NCI-H2227 treated with DMSO at 0.1 percent for 48 hours (cell line): ENCODE data around the gene DTNB.
A peak's percentile ranks its signal among the peaks of the same experiment; 100 is the strongest.

Experiments used
- DNase-seq: peaks from one replicate; lab custom pipeline; 2025; lab: John Stamatoyannopoulos, UW

DTNB gene

GRCh38 chr2:25387876-25388449, 285.4 kb downstream of the DTNB start:
- DNase-seq = no peak

DNA sequence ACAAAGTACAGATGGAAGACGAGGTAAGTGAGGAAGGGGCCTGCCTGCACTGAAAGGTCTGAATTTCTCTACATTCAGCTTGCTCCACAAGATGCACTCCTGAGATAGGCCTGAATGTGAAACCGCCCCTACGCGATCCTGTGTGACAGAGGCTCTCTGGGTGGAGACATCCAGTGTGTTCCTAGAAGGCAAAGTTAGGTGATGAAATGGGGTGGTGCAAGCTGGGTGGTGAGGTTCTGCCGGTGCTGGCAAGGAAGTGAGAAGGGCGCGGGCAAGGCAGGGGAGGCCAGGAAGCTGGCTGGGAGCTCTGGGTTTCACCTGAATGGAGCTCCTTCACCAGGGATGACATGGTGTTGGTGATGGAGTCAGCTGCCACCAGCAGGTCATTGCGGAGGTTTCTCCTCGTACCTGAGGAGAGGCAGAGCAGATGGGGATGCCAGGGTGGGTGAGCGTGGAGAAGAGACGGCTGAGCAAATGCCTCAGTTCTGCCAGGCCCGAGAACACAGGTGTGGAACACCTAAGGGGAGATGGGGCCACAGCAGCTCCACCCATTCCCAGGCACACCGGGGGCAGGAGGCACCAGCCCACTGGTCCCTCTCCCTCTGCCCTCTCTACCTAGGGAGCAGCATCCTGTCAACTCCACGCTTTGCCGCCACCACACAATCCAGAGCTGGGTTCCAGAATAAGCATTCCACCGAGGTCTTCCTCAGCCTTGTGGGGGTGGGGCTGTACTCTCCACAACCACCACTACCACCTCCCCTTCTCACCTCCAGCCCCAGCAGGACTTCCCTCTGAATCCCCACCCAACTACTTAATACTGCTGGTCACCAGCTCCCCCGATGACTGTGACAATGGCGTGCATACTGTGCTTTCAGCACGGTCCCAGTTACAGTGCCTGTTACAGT, 286.2 kb downstream of the DTNB start:
- DNase-seq = no peak

DNA sequence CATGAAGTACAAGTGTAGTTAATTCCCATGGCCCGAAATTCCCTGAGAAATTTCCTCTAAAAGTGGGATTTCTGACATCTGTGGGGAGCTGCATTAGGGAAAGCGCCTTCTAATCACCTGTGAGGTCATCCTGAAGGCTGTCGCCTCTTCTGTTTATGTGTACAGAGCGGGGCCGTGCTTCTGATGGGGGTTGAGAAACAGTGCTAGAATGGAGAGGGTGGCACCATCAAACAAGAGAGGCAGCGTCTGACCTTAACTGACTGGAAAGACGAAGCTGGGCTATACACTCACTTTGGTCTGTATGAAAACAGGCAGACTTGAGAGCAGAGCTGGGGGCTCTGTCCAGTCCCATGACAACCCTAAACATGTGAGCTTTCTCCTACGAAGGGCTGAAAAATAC, 287.5 kb downstream of the DTNB start:
- no peak for DNase-seq

DNA sequence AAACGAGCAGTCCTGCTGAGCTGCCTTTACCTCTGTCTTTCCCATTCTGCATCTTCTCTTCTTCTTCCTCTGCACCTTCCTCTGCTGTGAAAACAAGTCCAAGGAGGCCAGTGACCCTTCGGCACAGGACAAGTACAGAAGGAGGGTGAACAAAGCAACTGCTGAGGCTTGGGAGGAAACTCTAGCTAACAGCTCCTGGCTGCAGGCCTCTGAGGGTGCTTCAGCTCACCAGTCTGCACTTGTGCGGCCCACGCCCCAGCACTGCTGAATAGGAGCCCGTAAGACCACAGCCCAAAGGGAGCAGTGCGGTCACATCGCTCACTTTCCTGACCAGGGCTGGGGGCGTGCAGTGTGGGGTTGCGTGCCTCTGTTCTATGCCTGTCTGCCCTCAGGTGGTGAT, 289.6 kb downstream of the DTNB start:
- DNase-seq = no peak

GRCh38 chr2:25381502-25381901, 291.9 kb downstream of the DTNB start:
- DNase-seq = no peak

- no peak for DNase-seq
These were observed 292.6 kb downstream of the DTNB start for GRCh38 chr2:25380586-25381375.

- DNase-seq = no peak
These were observed 293.4 kb downstream of the DTNB start for GRCh38 chr2:25380023-25380422.

GRCh38 chr2:25379535-25379934, 293.8 kb downstream of the DTNB start:
- no peak for DNase-seq

GRCh38 chr2:25378731-25379490, 294.5 kb downstream of the DTNB start:
- DNase-seq = no peak

DNA sequence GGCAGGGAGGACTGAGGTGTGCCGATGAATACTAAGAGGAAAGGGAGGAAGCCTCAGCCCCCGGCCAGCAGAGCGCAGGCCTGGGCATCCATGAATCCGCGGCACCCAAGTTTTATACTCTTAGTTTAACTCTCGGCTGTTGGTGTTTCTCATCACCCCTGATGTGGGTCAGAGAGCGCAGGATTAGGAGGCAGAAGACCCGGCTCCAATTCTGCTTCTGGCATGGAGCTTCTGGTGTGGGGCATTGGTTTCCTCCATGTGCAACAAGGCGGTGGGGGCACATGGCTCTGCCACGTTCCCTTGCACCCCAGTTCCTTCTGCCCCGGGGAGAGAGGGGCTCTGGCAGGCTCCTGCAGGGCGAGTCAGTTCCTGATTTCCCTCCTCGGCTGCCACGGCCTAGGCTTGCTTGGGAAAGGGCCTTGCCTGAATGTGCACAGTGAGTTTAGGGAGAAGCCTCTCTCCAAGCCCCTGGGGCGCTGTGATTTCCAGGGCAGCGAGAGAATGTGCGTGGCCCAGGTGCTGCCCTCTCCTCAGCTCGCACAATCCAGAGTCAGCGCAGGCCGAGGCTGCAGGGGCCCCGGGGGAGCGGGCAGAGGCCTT, 295.5 kb downstream of the DTNB start:
- DNase-seq = no peak

DNA sequence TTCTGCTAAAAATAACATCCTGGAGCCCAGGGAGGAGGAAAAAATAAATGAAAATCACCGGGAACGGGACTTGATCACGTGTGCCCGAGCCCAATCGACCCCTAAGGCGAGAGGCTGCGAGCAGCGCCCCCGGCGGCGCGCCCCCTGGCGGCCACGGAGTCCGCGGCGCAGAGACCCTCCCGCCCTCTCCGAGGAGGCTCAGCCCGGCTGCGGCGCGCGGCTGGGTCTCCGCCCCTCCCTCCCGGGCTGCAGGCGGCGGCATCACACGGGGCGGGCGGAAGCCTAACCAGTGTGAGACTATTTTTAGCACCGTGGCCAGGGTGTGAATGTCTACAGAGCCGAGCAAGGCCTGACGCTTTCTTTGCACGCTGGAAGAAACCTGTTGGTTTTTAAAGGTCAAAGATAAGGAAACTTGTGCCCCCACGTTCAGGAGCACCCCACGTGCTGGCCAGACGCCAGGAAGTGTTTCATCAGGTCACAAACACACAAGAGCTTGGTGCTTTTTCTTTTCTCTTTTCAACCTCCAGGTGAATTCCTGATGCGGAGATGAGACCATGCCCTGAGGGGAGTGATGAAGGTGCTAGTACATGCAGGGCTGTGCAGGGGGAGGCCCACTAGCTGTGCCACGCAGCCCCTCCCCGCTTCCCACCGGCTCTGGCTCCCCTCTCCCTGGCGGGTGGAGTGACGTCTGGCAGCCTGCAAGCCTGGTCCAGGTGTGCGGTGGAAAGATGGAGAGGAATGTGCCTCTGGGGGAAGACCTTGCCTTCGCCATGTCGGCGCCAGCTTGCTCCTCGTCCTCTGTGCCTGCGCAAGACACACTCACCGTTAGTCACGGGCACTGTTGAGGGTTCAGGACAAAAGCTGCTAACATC, 296.4 kb downstream of the DTNB start:
- DNase-seq = peak; percentile 91

DNA sequence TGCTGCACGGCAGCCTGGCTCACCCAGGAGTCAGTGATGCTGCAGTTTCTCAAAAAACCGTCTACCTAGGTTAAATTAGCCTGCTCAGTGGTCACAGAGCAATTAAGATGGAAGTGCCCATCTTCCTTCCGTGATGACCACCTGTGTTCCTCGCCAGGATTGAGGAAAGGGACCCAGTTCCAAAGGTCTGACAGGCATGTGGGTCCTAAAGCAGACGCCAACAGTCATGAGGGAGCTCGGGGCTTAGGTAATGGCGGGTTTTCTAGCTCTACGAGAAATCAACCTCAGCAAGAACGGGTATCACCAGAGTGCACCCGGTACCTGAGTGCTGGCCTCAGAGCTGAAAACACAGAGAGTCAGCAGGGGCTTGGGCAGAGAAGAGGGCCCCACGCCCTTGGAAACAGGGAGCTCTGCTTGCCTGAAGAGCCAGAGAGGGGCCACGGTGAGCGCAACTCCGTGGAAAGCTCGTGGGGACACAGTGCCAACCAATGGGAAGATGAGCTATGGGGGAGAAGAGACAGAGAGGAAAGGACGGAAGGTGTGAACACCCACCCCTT, 297.3 kb downstream of the DTNB start:
- DNase-seq = no peak

DNA sequence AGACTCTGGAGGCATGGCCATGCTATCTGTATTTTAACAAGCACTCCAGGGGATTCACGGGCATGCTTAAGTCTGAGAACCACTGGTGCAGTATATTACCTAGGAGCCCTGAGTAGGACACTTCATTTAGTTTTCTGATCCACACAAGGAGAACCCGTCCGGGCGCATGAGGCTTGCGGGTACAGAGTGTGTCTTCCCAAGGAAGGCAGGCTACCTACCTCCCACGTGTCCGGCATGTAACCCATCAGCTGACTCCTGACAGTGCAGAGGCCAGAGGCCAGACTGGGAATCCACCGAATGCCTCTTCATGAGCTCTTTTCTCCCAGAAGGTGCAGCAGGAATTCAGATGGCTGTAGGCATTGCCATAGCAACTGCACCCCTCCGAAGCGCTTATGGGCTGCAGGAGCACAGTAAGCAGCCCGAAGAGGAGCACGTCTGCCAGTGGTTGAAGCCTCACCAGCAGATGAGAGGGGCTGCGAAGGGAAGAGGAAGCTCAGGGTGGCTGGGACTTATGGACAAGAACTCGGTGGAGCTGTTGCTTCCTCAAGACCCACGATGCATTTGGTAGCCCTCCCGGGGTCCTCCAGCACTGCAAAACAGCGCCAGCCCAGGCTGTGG, 297.9 kb downstream of the DTNB start:
- no peak for DNase-seq

DNA sequence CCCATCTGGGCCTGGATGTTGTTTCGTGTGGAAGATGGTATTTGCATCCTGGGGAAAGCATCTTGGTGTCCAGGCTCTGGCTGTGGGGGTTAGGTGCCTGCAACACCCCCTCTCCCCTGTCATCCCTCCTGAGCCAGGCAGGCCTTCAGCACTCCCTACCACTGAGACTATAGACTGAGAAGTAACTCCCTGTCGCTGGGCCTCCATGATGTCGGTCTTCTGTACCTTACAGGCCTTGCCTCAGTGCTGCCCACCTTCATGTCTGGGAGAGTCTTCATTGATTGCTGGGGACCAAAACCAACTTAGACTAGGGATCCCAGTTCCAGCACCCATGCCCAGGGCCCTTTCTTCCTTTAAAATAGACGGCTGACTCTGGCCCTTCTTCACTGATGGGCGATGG, 298.6 kb downstream of the DTNB start:
- no peak for DNase-seq

- no peak for DNase-seq
These were observed 299.0 kb downstream of the DTNB start for GRCh38 chr2:25374411-25374810.

DNA sequence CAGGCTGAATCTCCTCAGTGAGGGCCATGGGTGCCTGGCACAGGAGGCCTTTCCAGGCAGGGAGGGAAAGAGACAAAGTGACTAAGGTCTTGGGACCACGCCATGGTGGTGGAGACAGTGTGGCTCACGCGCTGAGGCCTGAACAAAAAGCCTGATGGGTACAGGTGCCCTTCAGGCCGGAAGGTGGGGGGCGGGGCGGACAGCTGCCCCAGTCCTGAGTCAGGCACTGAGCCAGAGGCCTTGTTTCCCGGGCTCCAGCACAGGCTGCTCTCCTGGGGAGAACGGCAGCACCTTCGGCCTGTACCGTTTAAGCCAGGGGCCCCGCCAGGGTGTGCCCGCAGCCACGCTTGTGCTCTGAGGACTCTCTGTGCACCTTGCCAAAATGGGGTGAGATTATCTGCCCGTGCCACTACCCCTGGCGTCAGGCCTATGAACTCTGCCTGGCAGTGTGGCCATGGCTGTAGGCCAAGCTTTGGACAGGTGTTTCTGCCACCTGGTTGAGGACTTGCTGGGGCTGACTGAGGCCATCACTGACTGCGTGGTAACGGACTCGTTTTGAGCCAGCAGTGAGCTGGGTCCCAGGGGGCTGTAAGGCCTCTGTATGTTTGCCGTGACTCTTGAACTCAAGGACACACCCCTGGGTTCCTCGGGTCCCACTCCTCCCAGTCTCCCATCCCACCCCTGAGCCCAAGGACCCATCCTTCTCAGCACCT, 300.0 kb downstream of the DTNB start:
- no peak for DNase-seq

GRCh38 chr2:25372405-25373268, 300.7 kb downstream of the DTNB start:
- no peak for DNase-seq
